SK-N-SH treated with all-trans-retinoic acid at 6 μM for 48 hours (cell line): ENCODE results near the gene PPP2R2C.

Experiments used
- ATAC-seq: fragments of 200-7000 bp; cut with Tn5 transposase; 3 replicates; pipeline ENCODE4 v1.9.1; 2020; ENCODE audit warnings: mild to moderate bottlenecking, moderate library complexity
- ARNTL ChIP-seq: fragments of 450-650 bp; formaldehyde crosslinking; IDR thresholded peaks from 2 replicates; pipeline ENCODE4 v1.5.0; 2020; ENCODE audit warnings: low read depth, mild to moderate bottlenecking, moderate library complexity, borderline replicate concordance
- BACH2 ChIP-seq: fragments of 250-450 bp; sonication (Bioruptor Pico); IDR thresholded peaks from 2 replicates; pipeline ENCODE4 v1.9.0; 2021; ENCODE audit warnings: mild to moderate bottlenecking, borderline replicate concordance
- CREB5 ChIP-seq: fragments of 250-450 bp; sonication (Bioruptor Pico); IDR thresholded peaks from 2 replicates; pipeline ENCODE4 v1.5.1; 2020; ENCODE audit warnings: low read depth, mild to moderate bottlenecking, moderate library complexity
- CSDC2 ChIP-seq: fragments of 250-450 bp; sonication (Bioruptor Pico); IDR thresholded peaks from 2 replicates; pipeline ENCODE4 v1.5.0; 2020; ENCODE audit warnings: mild to moderate bottlenecking, moderate library complexity
- CSRNP3 ChIP-seq: fragments of 250-450 bp; sonication (Bioruptor Pico); IDR thresholded peaks from 2 replicates; pipeline ENCODE4 v1.5.1; 2021; ENCODE audit warnings: mild to moderate bottlenecking, moderate library complexity
- ESRRG ChIP-seq: fragments of 250-450 bp; sonication (Bioruptor Pico); IDR thresholded peaks from 2 replicates; pipeline ENCODE4 v1.6.1; 2021; ENCODE audit warnings: mild to moderate bottlenecking
- GLIS3 ChIP-seq: fragments of 250-450 bp; sonication (Bioruptor Pico); IDR thresholded peaks from 2 replicates; pipeline ENCODE4 v1.5.0; 2020; ENCODE audit warnings: mild to moderate bottlenecking, moderate library complexity
- OSR1 ChIP-seq: fragments of 250-450 bp; sonication (Bioruptor Pico); IDR thresholded peaks from 2 replicates; pipeline ENCODE4 v1.8.0; 2022; ENCODE audit warnings: moderate library complexity, mild to moderate bottlenecking, inconsistent platforms
- PATZ1 ChIP-seq: fragments of 250-450 bp; sonication (Bioruptor Pico); IDR thresholded peaks from 2 replicates; pipeline ENCODE4 v1.8.0; 2020; ENCODE audit warnings: mild to moderate bottlenecking, moderate library complexity, borderline replicate concordance
- POU6F1 ChIP-seq: fragments of 250-450 bp; sonication (Bioruptor Pico); IDR thresholded peaks from 2 replicates; pipeline ENCODE4 v1.8.0; 2021; ENCODE audit warnings: low read depth, mild to moderate bottlenecking, moderate library complexity, borderline replicate concordance
- PPARA ChIP-seq: fragments of 250-450 bp; sonication (Bioruptor Pico); IDR thresholded peaks from 2 replicates; pipeline ENCODE4 v1.5.0; 2020; ENCODE audit warnings: mild to moderate bottlenecking, borderline replicate concordance
- RARB ChIP-seq: fragments of 250-450 bp; sonication (Bioruptor Pico); IDR thresholded peaks from 2 replicates; pipeline ENCODE4 v1.8.0; 2021; ENCODE audit warnings: mild to moderate bottlenecking, moderate library complexity
- TCF4 ChIP-seq: fragments of 250-450 bp; sonication (Bioruptor Pico); IDR thresholded peaks from 2 replicates; pipeline ENCODE4 v1.8.0; 2021; ENCODE audit warnings: mild to moderate bottlenecking, moderate library complexity, borderline replicate concordance
- TOX ChIP-seq: fragments of 250-450 bp; sonication (Bioruptor Pico); IDR thresholded peaks from 2 replicates; pipeline ENCODE4 v1.8.0; 2021; ENCODE audit warnings: mild to moderate bottlenecking, moderate library complexity, borderline replicate concordance
- TSHZ2 ChIP-seq: fragments of 250-450 bp; sonication (Bioruptor Pico); IDR thresholded peaks from 2 replicates; pipeline ENCODE4 v1.5.0; 2020; ENCODE audit warnings: mild to moderate bottlenecking, moderate library complexity
- ZC3H10 ChIP-seq: fragments of 250-450 bp; sonication (Bioruptor Pico); IDR thresholded peaks from 2 replicates; pipeline ENCODE4 v1.5.1; 2021; ENCODE audit warnings: mild to moderate bottlenecking, moderate library complexity
- ZFP3 ChIP-seq: fragments of 250-450 bp; sonication (Bioruptor Pico); IDR thresholded peaks from 2 replicates; pipeline ENCODE4 v1.5.0; 2020; ENCODE audit warnings: mild to moderate bottlenecking, moderate library complexity
- ZNF565 ChIP-seq: fragments of 450-650 bp; formaldehyde crosslinking; conservative IDR thresholded peaks from 2 replicates; pipeline ENCODE4 v1.5.0; 2020; ENCODE audit warnings: low read depth, mild to moderate bottlenecking, moderate library complexity
- ZNF70 ChIP-seq: fragments of 450-650 bp; formaldehyde crosslinking; IDR thresholded peaks from 2 replicates; pipeline ENCODE4 v1.5.0; 2020; ENCODE audit warnings: mild to moderate bottlenecking, moderate library complexity
- ZNF8 ChIP-seq: fragments of 450-650 bp; formaldehyde crosslinking; IDR thresholded peaks from 2 replicates; pipeline ENCODE4 v1.5.0; 2020; ENCODE audit warnings: mild to moderate bottlenecking, moderate library complexity

The PPP2R2C gene

GRCh38 chr4:6452897-6453687, 19.3 kb downstream of the PPP2R2C start:
- no peak for ATAC-seq

More at GRCh38 chr4:6452897-6453687, 19.3 kb downstream of the PPP2R2C start:
- TF ChIP-seq PATZ1 (CRISPR knock-in tag) = no peak
- no peak for TF ChIP-seq TCF4 (CRISPR knock-in tag)
- no peak for TF ChIP-seq TSHZ2 (CRISPR knock-in tag)
- TF ChIP-seq ARNTL (CRISPR knock-in tag) = no peak
- no peak for TF ChIP-seq PPARA (CRISPR knock-in tag)
- TF ChIP-seq BACH2 = no peak
- TF ChIP-seq CREB5 (CRISPR knock-in tag) = no peak
- TF ChIP-seq GLIS3 = no peak
- TF ChIP-seq POU6F1 (CRISPR knock-in tag) = no peak
- TF ChIP-seq ZNF565 (CRISPR knock-in tag) = no peak
- TF ChIP-seq TOX (CRISPR knock-in tag) = no peak
- no peak for TF ChIP-seq ZFP3 (CRISPR knock-in tag)
- TF ChIP-seq ZNF70 (CRISPR knock-in tag) = no peak
- no peak for TF ChIP-seq CSDC2 (CRISPR knock-in tag)
- no peak for TF ChIP-seq ZC3H10
- no peak for TF ChIP-seq ESRRG (CRISPR knock-in tag)
- no peak for TF ChIP-seq CSRNP3 (CRISPR knock-in tag)
- no peak for TF ChIP-seq ZNF8 (CRISPR knock-in tag)
- TF ChIP-seq OSR1 (CRISPR knock-in tag) = no peak
- no peak for TF ChIP-seq RARB (CRISPR knock-in tag)
